Measurements from ENCODE around the gene ASB14. TPM values are rescaled to one million over a fixed set of nuclear protein-coding genes. Genes with fewer than 3 reads are reported as not detected.

The ASB14 gene
- total and polyA plus RNA-seq, 2 donors (not counting 1 experiment from before 2014, with no cell fraction given): not detected

DNA sequence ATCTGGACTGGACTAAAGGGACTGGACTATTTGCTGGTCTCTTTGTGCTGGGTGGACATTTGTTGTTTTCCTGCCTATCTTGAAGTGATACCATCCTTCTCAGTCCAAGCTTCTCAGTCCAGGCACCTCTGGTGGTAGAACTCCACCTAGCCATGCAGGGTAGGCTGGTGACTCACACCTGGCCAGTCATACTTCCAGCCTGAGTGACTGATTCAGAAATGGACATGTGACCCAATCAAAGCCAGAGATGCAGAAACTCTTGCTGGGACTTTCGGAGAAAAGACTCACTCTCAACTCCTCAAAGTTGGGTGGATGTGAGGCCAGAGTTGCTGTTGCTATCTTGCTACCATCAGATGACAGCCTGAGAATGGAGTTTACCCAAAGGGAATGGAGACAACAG lies 5.6 kb upstream of the ASB14 start:
- intact Hi-C loops (cut with micrococcal nuclease): no loop called here
- WGBS (ENCODE audit: insufficient coverage): no CpG with 5 or more reads among the region's 1 CpG
- no peaks in the 10 kb centered on the region for H3K36me3 ChIP-seq (replicated peaks in 1 of 2; ENCODE audit: control extremely low read depth in 1 of 2, control insufficient read depth in 1 of 2, extremely low read depth in 1 of 2, insufficient read depth in 2 of 2, low read length in 1 of 2)

DNA sequence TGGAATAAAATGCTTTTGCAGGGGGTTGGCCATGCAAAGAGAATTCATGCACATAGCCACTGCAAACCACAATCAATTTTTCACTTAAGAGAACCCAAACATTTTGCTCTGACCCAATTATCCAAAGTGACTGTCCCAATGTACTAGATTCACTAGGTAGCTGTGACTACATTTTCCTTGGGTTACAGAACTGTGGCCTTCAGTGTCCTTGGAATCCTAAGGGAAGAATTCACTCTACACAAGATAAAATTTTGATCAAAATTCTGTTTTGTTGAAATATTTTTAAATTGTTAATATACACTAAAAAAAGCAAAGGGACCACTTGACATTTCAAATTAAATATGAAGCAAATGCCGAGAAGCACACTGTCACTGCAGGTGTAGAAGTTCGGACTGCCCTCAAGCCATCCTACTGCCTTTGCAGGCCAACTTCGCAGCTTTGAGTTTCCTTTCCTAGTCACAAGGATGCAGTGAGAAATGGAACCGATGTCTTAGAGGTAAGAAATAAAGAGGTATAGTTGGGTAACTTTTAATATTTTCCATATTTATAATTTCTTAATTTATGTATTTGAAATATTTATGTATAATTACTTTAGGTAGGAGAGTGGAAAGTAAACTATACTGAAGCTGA lies 527 bp upstream of the ASB14 start:
- no peak overlapping the region for H3K4me2 ChIP-seq (replicated peaks; ENCODE audit: low read depth, low read length, poor library complexity, severe bottlenecking)
- ChIA-PET POLR2A (no interaction called here), CTCF (no interaction called here)
- no peaks in the 10 kb centered on the region for H3K79me2 ChIP-seq (ENCODE audit: control insufficient read depth, insufficient read depth, low read length)
- intact Hi-C loops (cut with micrococcal nuclease): no loop called here
- no peak overlapping the region for H3K9ac ChIP-seq (ENCODE audit: low read length)
- no CpG with 5 or more reads among the region's 4 CpGs for WGBS (ENCODE audit: insufficient coverage)
- H3K27ac Mint-ChIP-seq: no peak overlapping the region
- DNase-seq (no peak), ATAC-seq (ENCODE audit: low read depth) (no peak)
- no peaks in the 10 kb centered on the region for H3K4me1 Mint-ChIP-seq
- no peaks in the 10 kb centered on the region for H4K20me1 ChIP-seq (ENCODE audit: control insufficient read depth, insufficient read depth, low read length, poor library complexity, severe bottlenecking)
- H2AFZ ChIP-seq (ENCODE audit: insufficient read depth, low read depth, low read length, poor library complexity, severe bottlenecking): no peak overlapping the region
- no peaks in the 10 kb centered on the region for H3K4me1 ChIP-seq (ENCODE audit: control insufficient read depth in 2 of 2, insufficient read depth in 2 of 2, low read length in 2 of 2)
- H3K36me3 ChIP-seq (replicated peaks in 1 of 2; ENCODE audit: control extremely low read depth in 1 of 2, control insufficient read depth in 1 of 2, extremely low read depth in 1 of 2, insufficient read depth in 2 of 2, low read length in 1 of 2): no peaks in the 10 kb centered on the region
- no peak overlapping the region for H3K4me3 Mint-ChIP-seq
- H3K9me3 ChIP-seq (ENCODE audit: control extremely low read depth in 1 of 3, control insufficient read depth in 2 of 3, insufficient read depth in 1 of 3, low read length in 2 of 3): no peaks in the 10 kb centered on the region
- TF ChIP-seq, protein P1, sequence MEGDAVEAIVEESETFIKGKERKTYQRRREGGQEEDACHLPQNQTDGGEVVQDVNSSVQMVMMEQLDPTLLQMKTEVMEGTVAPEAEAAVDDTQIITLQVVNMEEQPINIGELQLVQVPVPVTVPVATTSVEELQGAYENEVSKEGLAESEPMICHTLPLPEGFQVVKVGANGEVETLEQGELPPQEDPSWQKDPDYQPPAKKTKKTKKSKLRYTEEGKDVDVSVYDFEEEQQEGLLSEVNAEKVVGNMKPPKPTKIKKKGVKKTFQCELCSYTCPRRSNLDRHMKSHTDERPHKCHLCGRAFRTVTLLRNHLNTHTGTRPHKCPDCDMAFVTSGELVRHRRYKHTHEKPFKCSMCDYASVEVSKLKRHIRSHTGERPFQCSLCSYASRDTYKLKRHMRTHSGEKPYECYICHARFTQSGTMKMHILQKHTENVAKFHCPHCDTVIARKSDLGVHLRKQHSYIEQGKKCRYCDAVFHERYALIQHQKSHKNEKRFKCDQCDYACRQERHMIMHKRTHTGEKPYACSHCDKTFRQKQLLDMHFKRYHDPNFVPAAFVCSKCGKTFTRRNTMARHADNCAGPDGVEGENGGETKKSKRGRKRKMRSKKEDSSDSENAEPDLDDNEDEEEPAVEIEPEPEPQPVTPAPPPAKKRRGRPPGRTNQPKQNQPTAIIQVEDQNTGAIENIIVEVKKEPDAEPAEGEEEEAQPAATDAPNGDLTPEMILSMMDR (IDR thresholded peaks at IDR 0.05): no peak
- no peak for TF ChIP-seq EZH2 (IDR thresholded peaks at IDR 0.05; ENCODE audit: borderline replicate concordance, insufficient read depth, low read depth, low read length, poor library complexity, severe bottlenecking)
- no peaks in the 10 kb centered on the region for H3K27me3 ChIP-seq (replicated peaks in 1 of 4; ENCODE audit: control extremely low read depth in 1 of 4, control insufficient read depth in 3 of 4, insufficient read depth in 4 of 4, low read length in 3 of 4)
- no peak overlapping the region for H3K27ac ChIP-seq (ENCODE audit: low read length in 2 of 2)
- no peak overlapping the region for H3K4me3 ChIP-seq (ENCODE audit: control extremely low read depth in 1 of 5, extremely low read depth in 1 of 5, insufficient read depth in 1 of 5, low read depth in 2 of 5, low read length in 4 of 5)
- no peaks in the 10 kb centered on the region for H3K9me3 Mint-ChIP-seq (ENCODE audit: insufficient read depth)
- peaks cover 21% of the 10 kb centered on the region for H3K27me3 Mint-ChIP-seq

More for the DNA sequence above, 5.6 kb upstream of the ASB14 start:
- no peaks in the 10 kb centered on the region for H3K4me1 Mint-ChIP-seq
- no peak overlapping the region for H3K27ac ChIP-seq (ENCODE audit: low read length in 2 of 2)
- peaks cover 0 to 7% (median 0%) of the 10 kb centered on the region in 4 experiments for H3K27me3 ChIP-seq (replicated peaks in 1 of 4; ENCODE audit: control extremely low read depth in 1 of 4, control insufficient read depth in 3 of 4, insufficient read depth in 4 of 4, low read length in 3 of 4)
- CTCF ChIA-PET: no interaction called here
- no peaks in the 10 kb centered on the region for H3K4me1 ChIP-seq (ENCODE audit: control insufficient read depth in 2 of 2, insufficient read depth in 2 of 2, low read length in 2 of 2)
- no peaks in the 10 kb centered on the region for H3K9me3 Mint-ChIP-seq (ENCODE audit: insufficient read depth)
- no peaks in the 10 kb centered on the region for H3K9me3 ChIP-seq (ENCODE audit: control extremely low read depth in 1 of 3, control insufficient read depth in 2 of 3, insufficient read depth in 1 of 3, low read length in 2 of 3)
- H3K27me3 Mint-ChIP-seq: peaks cover 14% of the 10 kb centered on the region
- H3K4me3 ChIP-seq (ENCODE audit: control extremely low read depth in 1 of 5, extremely low read depth in 1 of 5, insufficient read depth in 1 of 5, low read depth in 2 of 5, low read length in 4 of 5): no peak overlapping the region
- POLR2A ChIA-PET: no interaction called here
- H3K4me2 ChIP-seq (replicated peaks; ENCODE audit: low read depth, low read length, poor library complexity, severe bottlenecking): no peak overlapping the region
- TF ChIP-seq, protein P1 (IDR thresholded peaks at IDR 0.05): no peak
- TF ChIP-seq EZH2 (IDR thresholded peaks at IDR 0.05; ENCODE audit: borderline replicate concordance, insufficient read depth, low read depth, low read length, poor library complexity, severe bottlenecking): no peak
- no peak overlapping the region for H2AFZ ChIP-seq (ENCODE audit: insufficient read depth, low read depth, low read length, poor library complexity, severe bottlenecking)
- no peak overlapping the region for H3K27ac Mint-ChIP-seq
- ATAC-seq (ENCODE audit: low read depth): no peak
- H3K4me3 Mint-ChIP-seq: no peak overlapping the region
- no peaks in the 10 kb centered on the region for H4K20me1 ChIP-seq (ENCODE audit: control insufficient read depth, insufficient read depth, low read length, poor library complexity, severe bottlenecking)
- DNase-seq: no peak
- H3K9ac ChIP-seq (ENCODE audit: low read length): no peak overlapping the region
- no peaks in the 10 kb centered on the region for H3K79me2 ChIP-seq (ENCODE audit: control insufficient read depth, insufficient read depth, low read length)
